Activated naive CD8-positive, alpha-beta T cell treated with anti-CD3 and anti-CD28 coated beads for 36 hours (primary cell): Measurements from ENCODE around the gene EREG. TPM values are rescaled to one million over a fixed set of nuclear protein-coding genes. Genes with fewer than 3 reads are reported as not detected.
"Not testable (repeated sequence)": the region's sequence is repeated elsewhere in the genome, so short reads cannot be mapped to it uniquely, and the experiment has no call there.

ENCODE experiments used
- DNase-seq: peaks from one replicate; pipeline ENCODE4 v3.0.0; 2021
- H3K27ac Mint-ChIP-seq: one replicate; pipeline ENCODE4 v1.8.0; 2022; ENCODE audit warnings: mild to moderate bottlenecking, moderate library complexity, mixed read lengths
- H3K27me3 Mint-ChIP-seq: one replicate; pipeline ENCODE4 v1.8.0; 2022; ENCODE audit warnings: mild to moderate bottlenecking, mixed read lengths
- H3K36me3 Mint-ChIP-seq: one replicate; pipeline ENCODE4 v1.8.0; 2021; ENCODE audit warnings: mild to moderate bottlenecking, mixed read lengths
- H3K4me1 Mint-ChIP-seq: one replicate; pipeline ENCODE4 v1.8.0; 2021; ENCODE audit warnings: mixed read lengths
- H3K4me3 Mint-ChIP-seq: one replicate; pipeline ENCODE4 v1.8.0; 2022; ENCODE audit warnings: mild to moderate bottlenecking, moderate library complexity, mixed read lengths
- H3K9me3 Mint-ChIP-seq: one replicate; pipeline ENCODE4 v1.8.0; 2022; ENCODE audit warnings: mixed read lengths
- total RNA-seq, 2 experiments: library from RNA; stranded (reverse); gene quantifications; one replicate each; pipeline ENCODE4 v1.2.3, GENCODE V29; 2021

Gene EREG
- total RNA-seq, 2 experiments from 2014 or later: not detected

GRCh38 chr4:74390677-74391076 lies 25.7 kb downstream of the EREG start:
- no peaks in the 10 kb centered on the region for H3K27me3 Mint-ChIP-seq
- DNase-seq: no peak
- H3K9me3 Mint-ChIP-seq: no peaks in the 10 kb centered on the region
- no peaks in the 10 kb centered on the region for H3K36me3 Mint-ChIP-seq
- peaks cover 2% of the 10 kb centered on the region for H3K4me1 Mint-ChIP-seq
- H3K27ac Mint-ChIP-seq: no peak overlapping the region
- H3K4me3 Mint-ChIP-seq: no peak overlapping the region

DNA sequence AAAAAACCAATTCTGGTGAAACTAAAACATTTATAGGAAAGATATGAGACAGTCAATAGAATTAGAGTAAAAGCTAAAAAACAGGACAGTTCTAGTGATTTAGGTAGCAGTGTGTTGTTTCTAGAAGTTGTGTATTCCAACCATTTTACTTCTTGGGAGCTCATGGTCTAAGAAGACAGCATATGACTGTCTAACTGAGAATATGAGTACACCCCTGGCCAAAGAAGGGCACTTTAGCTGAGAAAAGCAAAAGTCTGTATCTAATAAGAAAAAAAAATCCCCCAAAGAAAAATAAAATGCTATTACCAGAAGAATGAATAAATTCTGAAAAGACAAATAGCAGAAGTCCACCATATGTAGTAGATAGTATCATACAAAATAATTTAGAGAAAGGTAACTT lies 26.4 kb downstream of the EREG start:
- Mint-ChIP-seq H3K27me3 (no peaks in the 10 kb centered on the region), H3K27ac (no peak overlapping the region), H3K9me3 (no peaks in the 10 kb centered on the region), H3K4me1 (peaks cover 2% of the 10 kb centered on the region), H3K36me3 (no peaks in the 10 kb centered on the region), H3K4me3 (no peak overlapping the region)
- DNase-seq: no peak

GRCh38 chr4:74391890-74392475 lies 27.0 kb downstream of the EREG start:
- Mint-ChIP-seq H3K4me1 (peaks cover 2% of the 10 kb centered on the region), H3K9me3 (no peaks in the 10 kb centered on the region), H3K27ac (no peak overlapping the region), H3K4me3 (no peak overlapping the region), H3K36me3 (no peaks in the 10 kb centered on the region), H3K27me3 (no peaks in the 10 kb centered on the region)
- DNase-seq: no peak

DNA sequence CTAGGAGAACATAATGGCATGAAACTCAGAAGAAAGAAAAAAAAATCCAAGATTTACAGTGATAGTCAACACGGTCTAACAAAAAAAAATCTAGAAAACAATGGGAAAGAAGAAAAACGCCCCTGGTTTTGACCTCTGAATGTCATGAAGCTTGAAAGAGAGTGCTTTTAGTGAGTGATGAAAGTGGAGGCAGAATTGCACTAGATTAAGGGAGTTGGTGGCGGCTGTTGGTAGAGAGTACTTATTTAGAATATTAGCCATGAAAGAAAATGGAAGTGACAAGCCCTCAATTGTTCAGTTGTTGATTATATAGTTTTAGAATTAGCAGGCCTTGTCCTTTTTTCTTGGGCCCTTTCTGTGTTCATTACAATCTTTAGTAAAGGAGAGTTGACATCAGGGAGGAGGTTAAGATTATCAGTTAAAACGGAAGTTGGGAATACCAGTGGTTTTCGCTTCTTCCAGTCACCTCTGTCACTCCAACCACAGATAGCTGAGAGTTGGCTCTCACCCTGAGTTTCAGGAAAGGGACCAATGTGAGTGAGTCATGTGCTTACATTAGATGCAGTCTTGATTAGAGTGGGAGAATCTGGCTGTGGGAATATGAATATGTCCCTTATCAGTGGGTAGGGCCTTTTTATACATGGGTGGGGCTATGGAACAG lies 29.7 kb downstream of the EREG start:
- H3K9me3 Mint-ChIP-seq: peaks cover 1% of the 10 kb centered on the region
- no peak for DNase-seq
- no peaks in the 10 kb centered on the region for H3K27me3 Mint-ChIP-seq
- H3K4me1 Mint-ChIP-seq: peaks cover 8% of the 10 kb centered on the region
- H3K36me3 Mint-ChIP-seq: no peaks in the 10 kb centered on the region
- no peak overlapping the region for H3K27ac Mint-ChIP-seq
- H3K4me3 Mint-ChIP-seq: no peak overlapping the region

DNA sequence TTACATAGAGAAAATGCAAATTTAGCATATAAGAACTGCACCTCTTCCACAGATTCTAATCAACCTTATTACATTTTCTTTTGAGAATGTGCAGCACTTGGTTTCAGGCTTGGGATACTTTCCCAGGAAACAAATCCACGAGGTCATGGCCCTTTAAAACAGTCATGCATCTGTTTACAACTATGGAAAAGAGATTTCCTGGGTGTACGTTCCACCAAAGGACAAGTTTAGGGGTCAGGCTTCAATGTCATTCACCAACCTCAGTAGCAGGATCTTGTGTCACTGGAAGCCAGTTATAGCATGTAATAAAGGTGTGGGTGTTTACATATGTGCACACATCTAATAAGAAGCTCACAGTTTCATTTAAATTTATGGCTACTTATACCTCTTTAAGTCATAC lies 30.7 kb downstream of the EREG start:
- Mint-ChIP-seq H3K9me3 (peaks cover 1% of the 10 kb centered on the region), H3K4me3 (no peak overlapping the region), H3K27me3 (no peaks in the 10 kb centered on the region), H3K27ac (no peak overlapping the region), H3K36me3 (no peaks in the 10 kb centered on the region), H3K4me1 (peaks cover 8% of the 10 kb centered on the region)
- DNase-seq: no peak

DNA sequence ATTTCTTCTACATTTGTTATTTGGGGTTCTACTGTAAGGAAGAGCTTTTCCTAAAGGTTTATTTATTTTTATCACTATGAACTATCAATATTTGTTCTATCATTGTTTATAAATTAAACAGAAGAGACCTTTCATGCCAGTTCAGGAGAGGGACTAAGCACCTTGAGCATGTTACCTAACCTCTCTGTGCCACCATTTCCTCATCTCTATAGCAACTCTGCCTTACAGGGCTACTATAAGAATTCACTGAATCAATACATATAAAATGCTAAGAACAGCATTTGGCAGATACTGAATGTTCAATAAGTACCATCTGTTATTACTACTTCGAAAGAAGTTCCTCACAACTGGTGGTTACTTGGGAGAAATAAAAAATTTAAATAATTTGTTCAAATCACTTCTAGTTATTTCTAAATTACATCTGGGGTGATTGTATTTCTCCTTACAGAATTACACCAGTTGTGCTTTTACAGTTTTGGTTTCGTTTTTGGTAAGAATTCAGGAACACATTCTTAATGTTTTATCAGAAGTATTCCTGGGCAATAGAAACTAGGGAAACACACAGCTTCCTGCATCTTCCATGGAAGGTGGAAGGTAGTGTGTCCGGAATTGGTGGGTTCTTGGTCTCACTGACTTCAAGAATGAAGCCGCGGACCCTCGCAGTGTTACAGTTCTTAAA lies 32.9 kb downstream of the EREG start:
- Mint-ChIP-seq H3K4me3 (peak overlapping the region; percentile 98), H3K27me3 (no peaks in the 10 kb centered on the region), H3K4me1 (peaks cover 9% of the 10 kb centered on the region), H3K36me3 (no peaks in the 10 kb centered on the region), H3K27ac (peak overlapping the region; percentile 98), H3K9me3 (peaks cover 1% of the 10 kb centered on the region)
- peak; percentile 4 for DNase-seq

DNA sequence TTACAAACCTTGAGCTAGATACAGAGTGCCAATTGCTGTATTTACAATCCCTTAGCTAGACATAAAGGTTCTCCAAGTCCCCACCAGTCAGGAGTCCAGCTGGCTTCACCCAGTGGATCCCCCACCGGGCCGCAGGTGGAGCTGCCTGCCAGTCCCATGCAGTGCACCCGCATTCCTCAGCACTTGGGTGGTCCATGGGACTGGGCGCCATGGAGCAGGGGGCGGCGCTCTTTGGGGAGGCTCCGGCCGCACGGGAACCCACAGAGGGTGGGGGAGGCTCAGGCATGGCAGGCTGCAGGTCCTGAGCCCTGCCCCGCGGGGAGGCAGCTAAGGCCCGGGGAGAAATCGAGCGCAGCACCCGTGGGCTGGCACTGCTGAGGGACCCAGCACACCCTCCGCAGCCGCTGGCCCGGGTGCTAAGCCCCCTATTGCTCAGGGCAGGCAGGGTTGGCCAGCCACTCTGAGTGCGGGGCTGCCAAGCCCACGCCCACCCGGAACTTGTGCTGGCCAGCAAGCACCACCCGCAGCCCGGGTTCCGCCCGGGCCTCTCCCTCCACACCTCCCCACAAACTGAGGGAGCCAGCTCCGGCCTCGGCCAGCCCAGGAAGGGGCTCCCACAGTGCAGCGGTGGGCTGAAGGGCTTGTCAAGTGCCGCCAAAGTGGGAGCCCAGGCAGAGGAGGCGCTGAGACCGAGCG lies 34.1 kb downstream of the EREG start:
- H3K9me3 Mint-ChIP-seq, H3K27me3 Mint-ChIP-seq, H3K36me3 Mint-ChIP-seq, DNase-seq, H3K27ac Mint-ChIP-seq: not testable (repeated sequence)
- H3K4me1 Mint-ChIP-seq: peaks cover 10% of the 10 kb centered on the region
- H3K4me3 Mint-ChIP-seq: peak overlapping the region; percentile 98

- peaks cover 1% of the 10 kb centered on the region for H3K9me3 Mint-ChIP-seq
- H3K4me1 Mint-ChIP-seq: peaks cover 8% of the 10 kb centered on the region
- H3K27ac Mint-ChIP-seq: no peak overlapping the region
- DNase-seq: no peak
- no peak overlapping the region for H3K4me3 Mint-ChIP-seq
- no peaks in the 10 kb centered on the region for H3K36me3 Mint-ChIP-seq
- no peaks in the 10 kb centered on the region for H3K27me3 Mint-ChIP-seq
Measured at GRCh38 chr4:74400395-74400794, 35.5 kb downstream of the EREG start.

GRCh38 chr4:74402692-74403456 lies 37.9 kb downstream of the EREG start:
- Mint-ChIP-seq H3K36me3 (no peaks in the 10 kb centered on the region), H3K27ac (no peak overlapping the region), H3K4me1 (peaks cover 5% of the 10 kb centered on the region), H3K27me3 (no peaks in the 10 kb centered on the region), H3K4me3 (no peak overlapping the region), H3K9me3 (peaks cover 1% of the 10 kb centered on the region)
- DNase-seq: no peak

- Mint-ChIP-seq H3K9me3 (no peaks in the 10 kb centered on the region), H3K4me1 (peaks cover under 1% of the 10 kb centered on the region), H3K36me3 (no peaks in the 10 kb centered on the region), H3K27me3 (no peaks in the 10 kb centered on the region), H3K27ac (no peak overlapping the region), H3K4me3 (no peak overlapping the region)
- DNase-seq: no peak
Measured at GRCh38 chr4:74407891-74408290, 42.9 kb downstream of the EREG start.

DNA sequence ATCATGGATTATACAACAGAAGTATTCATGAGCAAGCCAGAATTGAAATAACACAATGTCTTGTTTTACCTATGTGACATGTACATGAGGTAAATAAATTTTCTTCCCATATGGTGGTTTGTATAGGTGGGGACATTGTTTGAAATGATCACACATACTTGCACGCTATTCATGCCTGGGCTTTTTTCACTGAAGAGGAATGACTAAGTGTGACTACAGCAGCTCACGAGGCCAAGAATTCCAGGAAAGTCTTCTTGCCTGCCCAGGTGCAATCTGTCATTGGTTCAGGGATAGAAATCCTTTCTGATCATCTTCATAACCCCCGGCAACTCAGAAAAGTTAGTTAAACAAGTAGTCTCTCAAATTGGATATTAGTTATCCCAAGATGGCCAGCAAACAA lies 43.7 kb downstream of the EREG start:
- H3K27me3 Mint-ChIP-seq: no peaks in the 10 kb centered on the region
- no peak overlapping the region for H3K27ac Mint-ChIP-seq
- no peaks in the 10 kb centered on the region for H3K36me3 Mint-ChIP-seq
- no peaks in the 10 kb centered on the region for H3K9me3 Mint-ChIP-seq
- DNase-seq: no peak
- H3K4me3 Mint-ChIP-seq: no peak overlapping the region
- no peaks in the 10 kb centered on the region for H3K4me1 Mint-ChIP-seq

DNA sequence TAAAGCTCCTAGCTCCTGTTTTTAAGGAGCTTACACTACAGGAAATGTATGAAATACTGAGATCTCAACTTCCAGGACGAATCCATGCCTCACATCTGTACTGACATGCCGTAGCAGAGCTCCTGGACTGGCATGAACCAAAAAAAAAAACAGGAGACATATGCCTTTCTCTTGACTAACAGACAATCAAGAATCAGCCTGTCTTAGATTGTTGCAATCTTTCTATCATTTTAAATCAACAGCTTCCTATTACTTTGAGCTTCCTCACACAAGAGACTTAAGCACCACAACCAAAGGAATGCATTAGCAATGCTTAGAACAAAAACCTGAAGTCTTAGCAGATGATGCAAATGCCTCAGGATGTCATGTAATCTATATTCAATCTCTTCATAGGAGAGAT lies 45.3 kb downstream of the EREG start:
- Mint-ChIP-seq H3K4me1 (no peaks in the 10 kb centered on the region), H3K27ac (no peak overlapping the region), H3K4me3 (no peak overlapping the region), H3K9me3 (no peaks in the 10 kb centered on the region), H3K36me3 (no peaks in the 10 kb centered on the region), H3K27me3 (no peaks in the 10 kb centered on the region)
- no peak for DNase-seq

DNA sequence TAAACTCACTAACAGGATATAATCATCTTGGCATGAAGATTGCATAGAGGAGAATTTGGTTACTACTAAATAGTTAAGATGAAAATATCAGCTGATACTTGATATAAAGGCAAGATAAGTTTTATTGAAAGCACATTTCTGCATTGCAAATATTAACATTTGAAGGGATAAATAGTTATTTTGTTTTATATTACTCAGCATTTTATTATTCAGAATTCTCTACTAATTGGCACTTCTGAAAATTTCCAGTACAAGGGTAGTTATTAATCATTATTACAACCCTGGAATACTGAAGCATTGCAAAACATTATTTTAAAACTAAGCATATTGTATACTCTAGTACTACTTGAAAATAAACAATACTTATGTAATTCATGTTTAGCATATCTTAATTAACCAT lies 47.3 kb downstream of the EREG start:
- DNase-seq: no peak
- Mint-ChIP-seq H3K4me1 (no peaks in the 10 kb centered on the region), H3K27me3 (no peaks in the 10 kb centered on the region), H3K36me3 (no peaks in the 10 kb centered on the region), H3K9me3 (no peaks in the 10 kb centered on the region), H3K27ac (no peak overlapping the region), H3K4me3 (no peak overlapping the region)

- Mint-ChIP-seq H3K9me3 (no peaks in the 10 kb centered on the region), H3K36me3 (no peaks in the 10 kb centered on the region), H3K4me1 (no peaks in the 10 kb centered on the region), H3K27me3 (no peaks in the 10 kb centered on the region), H3K27ac (no peak overlapping the region), H3K4me3 (no peak overlapping the region)
- DNase-seq: no peak
Measured at GRCh38 chr4:74413265-74413664, 48.3 kb downstream of the EREG start.
